ENCODE measurements around the gene ASS1.
A peak's percentile ranks its signal among the peaks of the same experiment; 100 is the strongest.
"Not testable (repeated sequence)": the region's sequence is repeated elsewhere in the genome, so short reads cannot be mapped to it uniquely, and the experiment has no call there.

The ASS1 gene

GRCh38 chr9:130433168-130433946, 11.4 kb upstream of the ASS1 start:
- DNase-seq: peak in 1 of 51 donors; percentile 15

- no peak for DNase-seq
Observed at GRCh38 chr9:130433947-130434262, 10.9 kb upstream of the ASS1 start.

- DNase-seq: not testable (repeated sequence)
Observed at GRCh38 chr9:130434656-130435055, 10.1 kb upstream of the ASS1 start.

- DNase-seq: no peak
Observed at GRCh38 chr9:130437011-130437789, 7.6 kb upstream of the ASS1 start.

GRCh38 chr9:130438382-130438981, 6.3 kb upstream of the ASS1 start:
- no peak for DNase-seq

GRCh38 chr9:130441031-130441430, 3.7 kb upstream of the ASS1 start:
- no peak for DNase-seq

GRCh38 chr9:130442746-130443455, 1.9 kb upstream of the ASS1 start:
- no peak for DNase-seq

- no peak for DNase-seq
Observed at GRCh38 chr9:130443456-130443801, 1.3 kb upstream of the ASS1 start.

- DNase-seq: no peak
Observed at GRCh38 chr9:130443840-130444492, 795 bp upstream of the ASS1 start.

GRCh38 chr9:130445268-130445983, 665 bp downstream of the ASS1 start:
- no peak for DNase-seq

- DNase-seq: peak in 6 of 51 donors; percentile 33 to 46 (median 39)
Observed at GRCh38 chr9:130446101-130446861, 1.5 kb downstream of the ASS1 start.

- DNase-seq: no peak
Observed at GRCh38 chr9:130447193-130447816, 2.5 kb downstream of the ASS1 start.

GRCh38 chr9:130448035-130448624, 3.4 kb downstream of the ASS1 start:
- no peak for DNase-seq

- no peak for DNase-seq
Observed at GRCh38 chr9:130448771-130449603, 4.2 kb downstream of the ASS1 start.

GRCh38 chr9:130450344-130451003, 5.7 kb downstream of the ASS1 start:
- peak in 2 of 51 donors; percentile 18 to 34 for DNase-seq

- DNase-seq: no peak
Observed at GRCh38 chr9:130451004-130451390, 6.2 kb downstream of the ASS1 start.

Data from hypothalamus (tissue), 51 donors.